ENCODE measurements around the gene ERBIN.
"Not testable (repeated sequence)": the region's sequence is repeated elsewhere in the genome, so short reads cannot be mapped to it uniquely, and the experiment has no call there.

DNA sequence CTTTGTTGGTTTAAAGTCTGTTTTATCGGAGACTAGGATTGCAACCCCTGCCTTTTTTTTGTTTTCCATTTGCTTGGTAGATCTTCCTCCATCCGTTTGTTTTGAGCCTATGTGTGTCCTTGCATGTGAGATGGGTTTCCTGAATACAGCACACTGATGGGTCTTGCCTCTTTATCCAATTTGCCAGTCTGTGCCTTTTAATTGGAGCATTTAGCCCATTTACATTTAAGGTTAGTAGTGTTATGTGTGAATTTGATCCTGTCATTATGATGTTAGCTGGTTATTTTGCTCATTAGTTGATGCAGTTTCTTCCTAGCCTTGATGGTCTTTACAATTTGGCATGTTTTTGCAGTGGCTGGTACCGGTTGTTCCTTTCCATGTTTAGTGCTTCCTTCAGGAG is 134.9 kb downstream of the ERBIN start:
- not testable (repeated sequence) for TF ChIP-seq SP1 (IDR thresholded peaks at IDR 0.05); BHLHE40 (IDR thresholded peaks at IDR 0.05; ENCODE audit: borderline replicate concordance); FOXA1 (IDR thresholded peaks at IDR 0.05); SUZ12 (IDR thresholded peaks at IDR 0.05); NFRKB (IDR thresholded peaks at IDR 0.05); ELF4 (IDR thresholded peaks at IDR 0.05); LEF1 (IDR thresholded peaks at IDR 0.05; ENCODE audit: borderline replicate concordance); HDGF (IDR thresholded peaks at IDR 0.05; ENCODE audit: borderline replicate concordance); FOXM1 (IDR thresholded peaks at IDR 0.05; ENCODE audit: borderline replicate concordance); ZNF384 (IDR thresholded peaks at IDR 0.05); TARDBP (IDR thresholded peaks at IDR 0.05); ARNT (IDR thresholded peaks at IDR 0.05); CTBP1 (IDR thresholded peaks at IDR 0.05; ENCODE audit: borderline replicate concordance)
- TF ChIP-seq, protein P1, sequence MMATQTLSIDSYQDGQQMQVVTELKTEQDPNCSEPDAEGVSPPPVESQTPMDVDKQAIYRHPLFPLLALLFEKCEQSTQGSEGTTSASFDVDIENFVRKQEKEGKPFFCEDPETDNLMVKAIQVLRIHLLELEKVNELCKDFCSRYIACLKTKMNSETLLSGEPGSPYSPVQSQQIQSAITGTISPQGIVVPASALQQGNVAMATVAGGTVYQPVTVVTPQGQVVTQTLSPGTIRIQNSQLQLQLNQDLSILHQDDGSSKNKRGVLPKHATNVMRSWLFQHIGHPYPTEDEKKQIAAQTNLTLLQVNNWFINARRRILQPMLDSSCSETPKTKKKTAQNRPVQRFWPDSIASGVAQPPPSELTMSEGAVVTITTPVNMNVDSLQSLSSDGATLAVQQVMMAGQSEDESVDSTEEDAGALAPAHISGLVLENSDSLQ (IDR thresholded peaks at IDR 0.05): not testable (repeated sequence)

All from HEK293T (cell line).